ENCODE measurements around the gene GGT5.

DNA sequence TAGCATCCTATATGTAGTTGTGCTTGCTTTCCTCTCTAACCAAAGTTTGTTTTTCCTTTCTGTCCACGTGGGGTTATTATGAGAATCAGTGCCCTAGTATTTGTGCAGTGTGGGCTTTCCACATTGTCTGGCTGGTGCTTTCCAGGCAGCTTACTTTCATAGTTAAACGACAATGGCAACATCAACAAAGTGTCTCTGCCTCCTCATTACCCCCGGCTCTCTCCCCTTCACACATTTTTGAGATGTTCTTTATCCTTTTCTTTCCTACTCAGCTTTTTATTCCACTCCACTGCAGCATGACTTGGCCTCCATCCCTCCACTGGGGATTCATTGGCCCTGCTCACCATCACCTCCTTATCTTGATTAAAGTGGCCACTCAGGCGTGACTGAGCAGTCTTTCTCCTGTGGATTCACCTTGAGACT lies 44.9 kb upstream of the GGT5 start:
- TF ChIP-seq, protein P1, sequence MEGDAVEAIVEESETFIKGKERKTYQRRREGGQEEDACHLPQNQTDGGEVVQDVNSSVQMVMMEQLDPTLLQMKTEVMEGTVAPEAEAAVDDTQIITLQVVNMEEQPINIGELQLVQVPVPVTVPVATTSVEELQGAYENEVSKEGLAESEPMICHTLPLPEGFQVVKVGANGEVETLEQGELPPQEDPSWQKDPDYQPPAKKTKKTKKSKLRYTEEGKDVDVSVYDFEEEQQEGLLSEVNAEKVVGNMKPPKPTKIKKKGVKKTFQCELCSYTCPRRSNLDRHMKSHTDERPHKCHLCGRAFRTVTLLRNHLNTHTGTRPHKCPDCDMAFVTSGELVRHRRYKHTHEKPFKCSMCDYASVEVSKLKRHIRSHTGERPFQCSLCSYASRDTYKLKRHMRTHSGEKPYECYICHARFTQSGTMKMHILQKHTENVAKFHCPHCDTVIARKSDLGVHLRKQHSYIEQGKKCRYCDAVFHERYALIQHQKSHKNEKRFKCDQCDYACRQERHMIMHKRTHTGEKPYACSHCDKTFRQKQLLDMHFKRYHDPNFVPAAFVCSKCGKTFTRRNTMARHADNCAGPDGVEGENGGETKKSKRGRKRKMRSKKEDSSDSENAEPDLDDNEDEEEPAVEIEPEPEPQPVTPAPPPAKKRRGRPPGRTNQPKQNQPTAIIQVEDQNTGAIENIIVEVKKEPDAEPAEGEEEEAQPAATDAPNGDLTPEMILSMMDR (conservative IDR thresholded peaks at IDR 0.05) = no peak
- no peak for TF ChIP-seq EZH2 (IDR thresholded peaks at IDR 0.05; ENCODE audit: low read depth)

Data from PC-9 (cell line).